GM12878 (cell line): ENCODE results near the gene SASH1. TPM values are rescaled to one million over a fixed set of nuclear protein-coding genes. Genes with fewer than 3 reads are reported as not detected.

ENCODE experiments used
- ATAC-seq: fragments of 200-7000 bp; cut with Tn5 transposase; 3 replicates; pipeline ENCODE4 v1.9.1; 2020; ENCODE audit warnings: mild to moderate bottlenecking, moderate library complexity
- BruUV-seq: library from RNA; stranded (reverse); fragments of 400-500 nt; replicated peaks from 2 replicates; lab custom pipeline; 2021; lab: Mats Ljungman, UMichigan
- CTCF ChIA-PET: fragments of 300-600 bp; sonication (Branson Sonifier 250); formaldehyde crosslinking; extraction: SDS; loops from one replicate; lab custom pipeline; 2021; ENCODE audit warnings: inconsistent platforms; lab: Yijun Ruan, JAX
- POLR2A ChIA-PET: fragments of 350-600 bp; formaldehyde crosslinking; extraction: SDS; loops from one replicate; lab custom pipeline; 2021; ENCODE audit warnings: inconsistent platforms; lab: Charles Lee
- RAD21 ChIA-PET: fragments of 300-600 bp; sonication (Branson Sonifier 250); formaldehyde crosslinking; loops from one replicate; lab custom pipeline; 2023; ENCODE audit warnings: antibody characterized with exemption; ENCODE audit not compliant: unreplicated experiment; lab: Charles Lee
- SMC1A ChIA-PET: fragments of 300-600 bp; sonication (Branson Sonifier 250); formaldehyde crosslinking; loops from one replicate; lab custom pipeline; 2023; ENCODE audit not compliant: unreplicated experiment, uncharacterized antibody; lab: Charles Lee
- DNase-seq: peaks from one replicate; pipeline ENCODE4 v3.0.0-alpha.2; 2011; ENCODE audit warnings: low read depth, low spot score
- FAIRE-seq: peaks from 3 replicates; lab custom pipeline; 2011; peaks lifted over from hg19 to GRCh38; lab: Jason Lieb, UNC
- H2AFZ ChIP-seq: 2 replicates; pipeline ENCODE4 v1.6.0; 2011; ENCODE audit warnings: low read depth, low read length, control low read depth; ENCODE audit not compliant: control insufficient read depth
- H3K27ac ChIP-seq: 2 replicates; pipeline ENCODE4 v1.5.1; 2011; ENCODE audit warnings: control low read depth; ENCODE audit not compliant: control insufficient read depth, insufficient read depth
- H3K27me3 ChIP-seq, 2 experiments: replicated peaks in 1 of 2; 2 replicates each; pipeline versions ENCODE4 v1.6.0 to v1.6.1; 2011; ENCODE audit warnings: low read length in 1 of 2; ENCODE audit not compliant: control insufficient read depth in 2 of 2, insufficient read depth in 2 of 2
- H3K36me3 ChIP-seq, 2 experiments: 2 replicates each; pipeline ENCODE4 v1.5.1; 2011; ENCODE audit warnings: low read length in 1 of 2; ENCODE audit not compliant: control insufficient read depth in 2 of 2, insufficient read depth in 2 of 2
- H3K4me1 ChIP-seq: 2 replicates; pipeline ENCODE4 v1.6.1; 2011; ENCODE audit warnings: mild to moderate bottlenecking, low read length, moderate library complexity, mixed read lengths; ENCODE audit not compliant: control insufficient read depth, insufficient read depth
- H3K4me2 ChIP-seq: 2 replicates; pipeline ENCODE4 v1.6.0; 2011; ENCODE audit warnings: control low read depth; ENCODE audit not compliant: control insufficient read depth, insufficient read depth
- H3K4me3 ChIP-seq: fragments of 200-600 bp; sonication (generic); 2 replicates; pipeline ENCODE4 v1.5.1; 2016
- H3K79me2 ChIP-seq: 2 replicates; pipeline ENCODE4 v1.6.0; 2011; ENCODE audit warnings: low read length; ENCODE audit not compliant: control insufficient read depth, insufficient read depth
- H3K9ac ChIP-seq: 2 replicates; pipeline ENCODE4 v1.8.0; 2011; ENCODE audit warnings: low read length, control low read depth, mixed read lengths; ENCODE audit not compliant: control insufficient read depth, insufficient read depth
- H3K9me3 ChIP-seq: replicated peaks from 3 replicates; pipeline ENCODE4 v1.5.1; 2011; ENCODE audit warnings: mild to moderate bottlenecking, low read length; ENCODE audit not compliant: control insufficient read depth, insufficient read depth
- H4K20me1 ChIP-seq: 2 replicates; pipeline ENCODE4 v1.6.0; 2011; ENCODE audit not compliant: control insufficient read depth, insufficient read depth
- BCL11A ChIP-seq: IDR thresholded peaks from 2 replicates; pipeline ENCODE4 v1.6.1; 2011; ENCODE audit warnings: low read depth, low read length
- CBX5 ChIP-seq: sonication (generic); IDR thresholded peaks from 2 replicates; pipeline ENCODE4 v1.6.1; 2016; ENCODE audit warnings: low read depth, moderate library complexity, mild to moderate bottlenecking, inconsistent platforms
- MTA3 ChIP-seq: IDR thresholded peaks from 2 replicates; pipeline ENCODE4 v1.6.1; 2012; ENCODE audit warnings: low read length, inconsistent platforms, borderline replicate concordance
- NFYA ChIP-seq: IDR thresholded peaks from 2 replicates; pipeline ENCODE4 v1.6.1; 2011; ENCODE audit warnings: low read depth, mild to moderate bottlenecking, low read length, improper control_type of control experiment, borderline replicate concordance
- POLR2A ChIP-seq: IDR thresholded peaks from 2 replicates; pipeline ENCODE4 v1.6.1; 2011; ENCODE audit warnings: low read depth, mild to moderate bottlenecking, low read length
- PRDM15 ChIP-seq: fragments of 450-650 bp; formaldehyde crosslinking; IDR thresholded peaks from 2 replicates; pipeline ENCODE4 v1.4.0; 2020; ENCODE audit warnings: mild to moderate bottlenecking, moderate library complexity
- RAD51 ChIP-seq: fragments of 450-650 bp; IDR thresholded peaks from 2 replicates; pipeline ENCODE4 v1.6.1; 2016; ENCODE audit warnings: moderate library complexity, mild to moderate bottlenecking, inconsistent platforms
- RUNX3 ChIP-seq: IDR thresholded peaks from 2 replicates; pipeline ENCODE4 v1.6.1; 2012; ENCODE audit warnings: low read length, inconsistent platforms
- SREBF1 ChIP-seq: IDR thresholded peaks from 2 replicates; pipeline ENCODE4 v1.6.1; 2012; ENCODE audit warnings: mild to moderate bottlenecking, low read length
- TBL1XR1 ChIP-seq: IDR thresholded peaks from 2 replicates; pipeline ENCODE4 v1.6.1; 2012; ENCODE audit warnings: low read depth, low read length, improper control_type of control experiment
- WRNIP1 ChIP-seq: IDR thresholded peaks from 2 replicates; pipeline ENCODE4 v1.6.1; 2011; ENCODE audit warnings: low read depth, low read length, improper control_type of control experiment, borderline replicate concordance
- ZNF217 ChIP-seq: fragments of 450-650 bp; IDR thresholded peaks from 2 replicates; pipeline ENCODE4 v1.6.1; 2017; ENCODE audit warnings: antibody characterized with exemption, mild to moderate bottlenecking
- ZNF24 ChIP-seq: fragments of 450-650 bp; IDR thresholded peaks from 2 replicates; pipeline ENCODE4 v1.6.1; 2017; ENCODE audit warnings: antibody characterized with exemption, mild to moderate bottlenecking
- ZNF687 ChIP-seq: fragments of 450-650 bp; IDR thresholded peaks from 2 replicates; pipeline ENCODE4 v1.6.1; 2017; ENCODE audit warnings: mild to moderate bottlenecking, moderate library complexity
- WGBS: methylation state at CpG from one replicate; pipeline ENCODE4 v1.1.6; 2016; ENCODE audit warnings: low lambda C conversion rate; ENCODE audit not compliant: insufficient replicate concordance, insufficient coverage; ENCODE audit errors: missing lambda C conversion rate; 5-methylcytosine and 5-hydroxymethylcytosine counted together
- in situ Hi-C: fragments of 300-500 bp; cut with MboI; formaldehyde crosslinking; loops from 9 replicates; pipeline ENCODE4 v1.14.3; 2018; ENCODE audit warnings: mixed read lengths
- intact Hi-C: fragments of 100-400 bp; cut with micrococcal nuclease; formaldehyde crosslinking; loops from one replicate; pipeline ENCODE4 v1.14.2; 2022; ENCODE audit not compliant: unreplicated experiment
- polyA plus RNA-seq, 11 experiments: library from polyadenylated mRNA; depleted of rRNA in 4 of 11; unstranded in 6 of 11; stranded (reverse) in 5 of 11; fragments of >200 nt; fragmentation: Nextera tagmentation in 4 of 11; fragmentation: Illumina TruSeq in 1 of 11; extraction: Ambion mirVana in 4 of 11; extraction: Trizol in 1 of 11; gene quantifications; 1 replicate in 1 of 11; 2 replicates in 10 of 11; pipeline versions ENCODE4 v1.2.1 to v1.2.3, GENCODE V29; 2011 to 2016; ENCODE audit warnings: inconsistent platforms in 2 of 11, missing spikeins in 2 of 11, low read depth in 1 of 11
- total RNA-seq, 4 experiments: library from RNA; depleted of rRNA in 3 of 4; stranded (reverse); fragments of >200 nt in 3 of 4; fragmentation: Illumina TruSeq in 1 of 4; extraction: Trizol in 1 of 4; gene quantifications; 2 replicates each; pipeline versions ENCODE4 v1.2.1 to v1.2.3, GENCODE V29; 2013 to 2021

Gene SASH1
- total and polyA plus RNA-seq, 10 of the 15 experiments (the other 5 are each of a cell fraction or from before 2014, with no cell fraction given) = 0.01 to 0.73 (median 0.14) TPM; not detected in 4

- WGBS = 10% methylated on average over 3 of the region's 3 CpGs
- no peak overlapping the region for H2AFZ ChIP-seq
- H3K4me3 ChIP-seq = no peak overlapping the region
- FAIRE-seq = no peak
- no peak for DNase-seq
- H3K36me3 ChIP-seq = no peaks in the 10 kb centered on the region
- in situ Hi-C loops = no loop called here
- TF ChIP-seq CBX5 (no peak), WRNIP1 (no peak), POLR2A (no peak), NFYA (no peak), RUNX3 (no peak), RAD51 (no peak), ZNF24 (no peak), ZNF687 (no peak), SREBF1 (no peak), PRDM15 (CRISPR knock-in tag) (no peak), MTA3 (no peak), BCL11A (no peak), TBL1XR1 (no peak), ZNF217 (no peak)
- no peaks in the 10 kb centered on the region for H4K20me1 ChIP-seq
- ChIA-PET RAD21 (no interaction called here), CTCF (no interaction called here), SMC1A (interaction anchor here (0.6 kb wide), 1 partner anchor 26 kb away, joined by 3 read pairs; no protein-coding TSS in a partner anchor), POLR2A (no interaction called here)
- no peaks in the 10 kb centered on the region for H3K4me1 ChIP-seq
- intact Hi-C loops = no loop called here
- H3K9ac ChIP-seq = no peak overlapping the region
- no peak for ATAC-seq
- no peaks in the 10 kb centered on the region for H3K9me3 ChIP-seq
- H3K27me3 ChIP-seq = no peaks in the 10 kb centered on the region
- no TSS peak for BruUV-seq
- H3K4me2 ChIP-seq = no peak overlapping the region
- H3K27ac ChIP-seq = no peak overlapping the region
- H3K79me2 ChIP-seq = no peaks in the 10 kb centered on the region
Measured at GRCh38 chr6:148401571-148401970, 58.9 kb downstream of the SASH1 start.
